ENCODE measurements around the gene CFH.
"Not testable (repeated sequence)": the region's sequence is repeated elsewhere in the genome, so short reads cannot be mapped to it uniquely, and the experiment has no call there.

Gene CFH

GRCh38 chr1:196669051-196669450 is 17.2 kb downstream of the CFH start:
- DNase-seq: no peak

- DNase-seq: no peak
These were observed 17.9 kb downstream of the CFH start for GRCh38 chr1:196669693-196670092.

- DNase-seq: no peak
These were observed 23.1 kb downstream of the CFH start for GRCh38 chr1:196674908-196675307.

GRCh38 chr1:196677781-196678509 is 26.1 kb downstream of the CFH start:
- no peak for DNase-seq

- DNase-seq: no peak
These were observed 26.7 kb downstream of the CFH start for GRCh38 chr1:196678510-196678884.

GRCh38 chr1:196680107-196680506 is 28.3 kb downstream of the CFH start:
- no peak for DNase-seq

GRCh38 chr1:196684476-196684875 is 32.6 kb downstream of the CFH start:
- DNase-seq: no peak

GRCh38 chr1:196685506-196685905 is 33.7 kb downstream of the CFH start:
- DNase-seq: no peak

- no peak for DNase-seq
These were observed 37.2 kb downstream of the CFH start for GRCh38 chr1:196689001-196689400.

- no peak for DNase-seq
These were observed 38.7 kb downstream of the CFH start for GRCh38 chr1:196690582-196690981.

GRCh38 chr1:196698993-196699392 is 47.1 kb downstream of the CFH start:
- DNase-seq: no peak

GRCh38 chr1:196701144-196701543 is 49.3 kb downstream of the CFH start:
- no peak for DNase-seq

GRCh38 chr1:196709892-196710291 is 58.0 kb downstream of the CFH start:
- DNase-seq: not testable (repeated sequence)

GRCh38 chr1:196717868-196718267 is 66.0 kb downstream of the CFH start:
- no peak for DNase-seq

GRCh38 chr1:196723325-196724185 is 71.7 kb downstream of the CFH start:
- peak; percentile 9 for DNase-seq

- DNase-seq: no peak
These were observed 80.7 kb downstream of the CFH start for GRCh38 chr1:196732526-196732925.

GRCh38 chr1:196733091-196733970 is 81.5 kb downstream of the CFH start:
- no peak for DNase-seq

GRCh38 chr1:196734006-196734405 is 82.2 kb downstream of the CFH start:
- DNase-seq: no peak

- DNase-seq: no peak
These were observed 82.6 kb downstream of the CFH start for GRCh38 chr1:196734460-196734859.

- DNase-seq: no peak
These were observed 86.9 kb downstream of the CFH start for GRCh38 chr1:196738730-196739129.

- DNase-seq: not testable (repeated sequence)
These were observed 91.4 kb downstream of the CFH start for GRCh38 chr1:196743244-196743643.

GRCh38 chr1:196765019-196765740 is 113.3 kb downstream of the CFH start:
- DNase-seq: not testable (repeated sequence)

Data from central memory CD4-positive, alpha-beta T cell (primary cell).